Measurements from ENCODE around the gene PRDX2.

GRCh38 chr19:12796146-12797071 lies 5.2 kb downstream of the PRDX2 start:
- TF ChIP-seq EZH2 (IDR thresholded peaks at IDR 0.05; ENCODE audit: borderline replicate concordance, low read length): no peak
- peak; percentile 93 for TF ChIP-seq CTCF (IDR thresholded peaks at IDR 0.05; ENCODE audit: low read length)

All from OCI-LY1 (cell line).